ENCODE data around the gene DSC1.
"Not testable (repeated sequence)": the region's sequence is repeated elsewhere in the genome, so short reads cannot be mapped to it uniquely, and the experiment has no call there.

The DSC1 gene

GRCh38 chr18:31162825-31163435 lies at the start of gene DSC1:
TSS of gene DSC1 (minus strand) at chr18:31162856. CDS start at chr18:31162594, 262 bp downstream.
- no peak for DNase-seq (ENCODE audit: low read depth, low spot score)

- DNase-seq (ENCODE audit: low read depth, low spot score): no peak
Observed at GRCh38 chr18:31211047-31211446, 48.4 kb upstream of the DSC1 start.

GRCh38 chr18:31209041-31209440 lies 46.4 kb upstream of the DSC1 start:
- no peak for DNase-seq (ENCODE audit: low read depth, low spot score)

GRCh38 chr18:31207391-31207790 lies 44.7 kb upstream of the DSC1 start:
- DNase-seq (ENCODE audit: low read depth, low spot score): no peak

- no peak for DNase-seq (ENCODE audit: low read depth, low spot score)
Observed at GRCh38 chr18:31206787-31207381, 44.2 kb upstream of the DSC1 start.

- no peak for DNase-seq (ENCODE audit: low read depth, low spot score)
Observed at GRCh38 chr18:31206071-31206470, 43.4 kb upstream of the DSC1 start.

- DNase-seq (ENCODE audit: low read depth, low spot score): no peak
Observed at GRCh38 chr18:31205273-31205672, 42.6 kb upstream of the DSC1 start.

- DNase-seq (ENCODE audit: low read depth, low spot score): no peak
Observed at GRCh38 chr18:31204833-31205232, 42.2 kb upstream of the DSC1 start.

- DNase-seq (ENCODE audit: low read depth, low spot score): no peak
Observed at GRCh38 chr18:31204166-31204565, 41.5 kb upstream of the DSC1 start.

GRCh38 chr18:31203794-31204148 lies 41.1 kb upstream of the DSC1 start:
- DNase-seq (ENCODE audit: low read depth, low spot score): no peak

GRCh38 chr18:31203096-31203793 lies 40.6 kb upstream of the DSC1 start:
- no peak for DNase-seq (ENCODE audit: low read depth, low spot score)

- DNase-seq (ENCODE audit: low read depth, low spot score): no peak
Observed at GRCh38 chr18:31199190-31199769, 36.6 kb upstream of the DSC1 start.

- DNase-seq (ENCODE audit: low read depth, low spot score): no peak
Observed at GRCh38 chr18:31197676-31198075, 35.0 kb upstream of the DSC1 start.

- DNase-seq (ENCODE audit: low read depth, low spot score): no peak
Observed at GRCh38 chr18:31195063-31195462, 32.4 kb upstream of the DSC1 start.

GRCh38 chr18:31192086-31192776 lies 29.6 kb upstream of the DSC1 start:
- no peak for DNase-seq (ENCODE audit: low read depth, low spot score)

- DNase-seq (ENCODE audit: low read depth, low spot score): no peak
Observed at GRCh38 chr18:31190919-31191318, 28.3 kb upstream of the DSC1 start.

GRCh38 chr18:31189757-31190156 lies 27.1 kb upstream of the DSC1 start:
- no peak for DNase-seq (ENCODE audit: low read depth, low spot score)

- DNase-seq (ENCODE audit: low read depth, low spot score): no peak
Observed at GRCh38 chr18:31185186-31185950, 22.7 kb upstream of the DSC1 start.

- DNase-seq (ENCODE audit: low read depth, low spot score): no peak
Observed at GRCh38 chr18:31183302-31183701, 20.6 kb upstream of the DSC1 start.

- DNase-seq (ENCODE audit: low read depth, low spot score): not testable (repeated sequence)
Observed at GRCh38 chr18:31177369-31177768, 14.7 kb upstream of the DSC1 start.

GRCh38 chr18:31176531-31176930 lies 13.9 kb upstream of the DSC1 start:
- no peak for DNase-seq (ENCODE audit: low read depth, low spot score)

All from activated naive CD8-positive, alpha-beta T cell treated with anti-CD3 and anti-CD28 coated beads, Interleukin-2, amount 50 U/mL, for 16 hours (primary cell).